Ramos (cell line): ENCODE data around the gene TREML4.
"Not testable (repeated sequence)": the region's sequence is repeated elsewhere in the genome, so short reads cannot be mapped to it uniquely, and the experiment has no call there.

Experiments
- in situ Hi-C: fragments of 300-500 bp; cut with MboI; formaldehyde crosslinking; loops from one replicate; pipeline ENCODE4 v1.14.3; 2022; ENCODE audit warnings: low sequenced_read_pairs; ENCODE audit not compliant: unreplicated experiment

TREML4 gene

DNA sequence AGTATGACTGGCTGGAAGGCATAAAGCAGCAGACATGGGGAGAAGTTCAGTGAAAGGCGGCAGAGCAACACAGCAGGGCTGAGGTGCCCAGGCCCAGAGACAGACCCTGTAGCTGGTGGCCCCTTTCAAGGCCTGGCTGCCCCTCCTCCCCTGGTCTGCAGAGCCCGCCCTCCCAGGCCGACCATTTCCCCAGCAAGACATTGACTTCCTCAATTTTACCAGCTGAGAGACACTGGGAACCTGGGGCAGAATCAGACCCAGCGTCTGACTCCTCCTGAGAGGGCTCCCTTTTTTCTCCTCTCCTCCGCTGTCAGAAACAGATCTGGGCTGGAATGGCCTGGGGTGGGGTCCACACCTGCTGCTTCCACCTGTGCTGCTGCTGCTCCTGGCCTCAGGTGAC lies at the start of gene TREML4:
Gene TREML4, plus strand, starts transcription at position 254 of the 400 bp plus-strand sequence. Its CDS starts 79 bp downstream, at position 333.
- in situ Hi-C loops: no loop called here

GRCh38 chr6:41179163-41179562 lies 49.0 kb upstream of the TREML4 start:
- in situ Hi-C loops: no loop called here

- in situ Hi-C loops: no loop called here
These were observed 46.6 kb upstream of the TREML4 start for GRCh38 chr6:41181566-41181965.

- in situ Hi-C loops: no loop called here
These were observed 45.8 kb upstream of the TREML4 start for GRCh38 chr6:41182069-41183034.

DNA sequence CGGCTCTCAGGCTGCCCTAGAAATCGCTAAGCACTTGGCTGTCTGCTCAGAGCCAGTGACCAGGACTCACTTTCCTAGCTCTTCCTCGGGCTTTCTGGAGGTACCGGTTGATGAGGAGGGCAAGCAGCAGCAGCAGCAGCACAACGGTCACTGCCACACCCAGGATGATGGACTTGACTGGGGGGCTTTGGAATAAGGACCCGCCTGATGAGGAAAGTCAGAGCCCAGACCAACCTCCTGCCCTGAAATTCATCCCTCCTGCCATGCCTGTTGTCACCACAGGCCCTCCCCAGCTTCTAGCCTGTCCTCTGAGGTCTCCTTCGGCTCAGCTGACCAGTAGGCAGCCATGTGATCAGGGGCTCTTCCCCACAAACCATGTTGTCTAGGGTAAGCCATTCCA lies 43.4 kb upstream of the TREML4 start:
- in situ Hi-C loops: no loop called here

DNA sequence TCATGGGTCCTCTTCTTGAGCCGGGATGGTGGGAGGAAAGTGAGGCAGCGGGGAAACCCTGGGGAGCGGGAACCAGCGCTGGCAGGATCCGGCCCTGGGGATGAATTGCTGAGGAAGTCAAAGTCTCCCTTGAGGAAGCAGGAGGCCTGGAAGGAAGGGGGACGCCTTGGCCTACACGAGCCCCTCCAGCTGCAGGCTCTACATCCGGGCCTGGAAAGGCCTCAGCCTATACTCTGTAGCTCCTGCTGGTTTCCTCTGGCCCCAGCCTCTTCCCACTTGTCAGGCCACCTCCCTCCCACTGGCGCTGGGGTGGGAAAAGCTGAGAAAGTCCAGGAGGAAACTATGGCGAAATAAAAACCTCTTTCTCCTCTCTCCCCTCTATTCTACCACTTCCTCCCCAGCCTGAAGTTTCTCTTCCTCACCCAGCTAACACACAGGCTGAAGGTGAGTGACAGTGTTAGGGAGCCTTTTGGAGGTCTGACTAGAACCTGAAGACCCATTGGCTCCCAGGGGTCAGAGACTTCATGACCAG lies 42.1 kb upstream of the TREML4 start:
- in situ Hi-C loops: no loop called here

DNA sequence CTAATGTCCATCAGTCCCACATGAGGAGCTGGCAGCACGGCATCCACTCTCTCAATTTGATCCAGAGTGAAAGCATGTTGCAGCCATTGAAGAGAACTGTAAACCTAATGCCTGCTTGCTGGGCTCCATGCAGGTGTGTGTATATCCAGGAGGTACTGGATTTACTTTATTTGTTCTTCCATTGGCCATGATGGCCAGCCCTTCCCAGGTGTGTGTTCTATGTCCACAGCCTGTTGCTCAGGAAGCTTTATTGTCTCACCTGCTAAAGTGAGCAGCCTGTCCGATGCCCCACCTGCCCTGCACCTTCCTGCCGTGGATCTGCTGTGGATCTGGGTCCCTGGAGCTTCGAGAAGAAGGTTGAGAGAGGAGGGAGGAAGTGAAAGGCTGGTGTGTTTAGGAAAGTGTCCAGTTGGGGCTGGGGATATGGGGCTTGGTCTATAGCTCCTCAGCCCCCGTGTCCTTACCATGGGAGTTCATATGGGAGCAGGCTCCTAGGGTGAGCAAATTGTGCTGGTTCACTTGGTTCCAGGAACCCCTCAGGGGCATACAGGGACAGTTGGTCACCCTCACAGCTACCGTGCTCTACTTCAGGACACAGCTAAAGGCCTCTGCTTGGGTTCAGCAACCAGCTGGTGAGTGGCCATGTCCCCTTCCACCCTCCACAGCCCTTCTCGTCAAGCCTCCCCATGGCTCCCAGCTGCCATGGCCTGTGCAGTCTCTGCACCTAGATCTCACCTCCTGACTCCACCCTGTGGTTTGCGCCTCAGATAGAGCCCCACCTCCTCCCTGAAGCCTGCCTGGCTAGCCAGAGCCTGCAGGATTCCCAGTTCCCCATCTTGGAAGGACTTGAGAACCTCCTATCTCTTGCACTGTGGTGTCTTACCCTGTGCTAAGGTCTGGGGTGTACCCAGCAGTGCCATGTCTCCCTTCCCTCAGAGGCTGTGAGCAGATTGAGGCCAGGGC lies 39.9 kb upstream of the TREML4 start:
- in situ Hi-C loops: no loop called here

DNA sequence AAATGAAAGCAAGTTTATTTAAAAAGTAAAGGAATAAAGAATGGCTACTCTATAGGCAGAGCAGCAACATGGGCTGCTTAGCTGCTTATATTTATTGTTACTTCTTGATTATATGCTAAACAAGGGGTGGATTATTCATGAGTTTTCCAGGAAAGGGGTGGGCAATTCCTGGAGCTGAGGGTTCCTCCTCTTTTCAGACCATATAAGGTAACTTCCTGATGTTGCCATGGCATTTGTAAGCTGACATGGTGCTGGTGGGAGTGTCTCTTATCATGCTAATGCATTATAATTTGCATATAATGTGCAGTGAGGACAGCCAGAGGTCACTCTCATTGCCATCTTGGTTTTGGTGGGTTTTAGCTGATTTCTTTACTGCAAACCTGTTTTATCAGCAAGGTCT lies 39.1 kb upstream of the TREML4 start:
- in situ Hi-C loops: not testable (repeated sequence)

- in situ Hi-C loops: no loop called here
These were observed 38.2 kb upstream of the TREML4 start for GRCh38 chr6:41189967-41190366.

- in situ Hi-C loops: no loop called here
These were observed 37.4 kb upstream of the TREML4 start for GRCh38 chr6:41190791-41191190.

GRCh38 chr6:41191569-41191968 lies 36.6 kb upstream of the TREML4 start:
- in situ Hi-C loops: no loop called here

DNA sequence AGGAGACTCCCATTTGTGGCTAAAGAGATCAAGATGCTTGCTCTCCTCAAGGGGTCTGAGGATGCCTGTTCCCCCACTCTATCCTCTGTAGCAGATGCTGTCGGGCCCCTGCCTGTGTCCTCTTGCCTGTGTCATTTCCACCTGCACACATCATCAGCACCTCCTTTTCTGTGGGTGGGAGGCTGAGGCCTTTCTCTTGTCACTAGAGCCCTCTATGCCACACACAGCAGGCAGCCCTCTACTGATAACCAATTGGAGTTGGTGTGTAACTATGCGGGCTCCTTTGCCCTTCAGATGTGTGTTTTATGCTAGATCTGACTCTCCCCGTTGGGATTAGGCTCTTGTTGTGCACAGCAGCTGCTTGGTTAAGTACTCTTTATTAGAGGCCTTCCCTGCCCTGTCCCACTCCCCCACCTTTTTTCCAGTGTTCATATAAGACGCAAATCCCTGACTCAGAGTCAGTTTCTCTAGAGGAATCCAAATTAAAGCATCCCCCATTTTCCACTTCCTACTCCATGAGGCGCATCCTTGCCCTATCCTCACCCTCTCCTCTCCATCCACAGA lies 34.9 kb upstream of the TREML4 start:
- in situ Hi-C loops: no loop called here

- in situ Hi-C loops: no loop called here
These were observed 34.3 kb upstream of the TREML4 start for GRCh38 chr6:41193884-41194283.

DNA sequence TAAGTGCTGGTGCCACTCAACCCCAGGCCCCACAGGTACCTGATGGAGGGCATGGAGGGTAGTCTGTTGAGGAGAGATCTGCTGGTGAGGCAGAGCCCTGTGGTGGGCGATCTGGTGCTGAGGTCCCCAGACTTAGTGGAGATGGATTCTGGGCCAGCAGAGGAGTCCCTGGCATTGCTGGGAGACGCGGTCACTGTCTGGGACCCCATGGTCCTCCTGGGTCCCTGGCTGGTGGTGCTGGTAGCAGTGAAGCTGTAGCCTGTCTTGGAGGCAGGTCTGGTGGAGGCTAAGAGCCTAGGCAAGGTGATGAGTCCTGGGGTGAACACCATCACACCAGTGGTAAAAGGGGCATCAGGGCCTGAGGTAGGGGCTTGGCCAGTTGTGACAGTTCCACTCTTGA lies 33.8 kb upstream of the TREML4 start:
- in situ Hi-C loops: no loop called here

DNA sequence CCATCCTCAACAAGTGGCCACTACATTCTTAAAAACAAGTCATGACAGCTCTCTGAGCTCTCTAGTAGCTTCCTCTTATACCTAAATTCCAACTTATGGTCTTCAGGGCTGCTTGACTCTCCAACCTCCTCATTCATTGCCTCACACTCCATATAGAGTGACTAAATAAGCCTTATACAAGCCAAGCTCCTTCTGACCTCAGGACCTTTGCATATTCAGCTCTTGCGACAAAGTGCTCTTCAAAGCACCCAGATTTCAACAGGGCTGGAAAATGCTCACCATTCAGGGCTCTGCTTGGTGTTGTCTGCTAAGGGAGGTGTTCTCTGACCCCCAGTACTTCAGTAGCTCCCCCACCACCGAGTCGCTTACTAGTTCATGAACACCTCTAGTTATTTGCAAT lies 30.9 kb upstream of the TREML4 start:
- in situ Hi-C loops: no loop called here

GRCh38 chr6:41199552-41200246 lies 28.4 kb upstream of the TREML4 start:
- in situ Hi-C loops: no loop called here

DNA sequence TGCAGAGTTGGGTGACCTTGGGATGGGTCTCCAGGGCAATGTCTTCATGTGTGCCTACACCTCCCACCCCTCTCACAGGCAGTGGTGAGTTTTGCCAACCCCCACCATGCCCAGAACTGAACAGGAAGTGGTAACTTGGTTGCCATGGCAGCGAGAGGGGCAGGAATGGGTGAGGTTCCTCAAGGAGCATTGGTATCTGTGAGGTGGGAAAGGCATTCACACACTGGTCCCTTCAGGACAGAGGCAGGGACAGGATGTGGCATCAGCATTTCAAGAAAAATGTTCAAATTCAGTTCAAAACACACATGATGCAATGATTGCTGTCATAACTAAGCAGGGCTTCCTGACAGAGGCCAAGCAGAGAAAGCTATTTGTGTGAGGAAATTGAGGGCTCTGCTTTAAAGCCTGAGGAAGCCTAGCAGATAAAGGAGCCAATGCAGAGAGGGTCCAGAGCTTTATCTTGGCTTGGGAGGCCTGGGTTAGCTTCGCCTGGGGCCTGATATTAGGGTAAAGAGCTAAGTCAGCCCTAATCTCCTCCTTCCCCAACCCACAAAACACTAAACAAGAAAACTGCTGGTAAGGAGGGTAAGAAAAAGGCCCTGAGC lies 27.8 kb upstream of the TREML4 start:
- in situ Hi-C loops: no loop called here

GRCh38 chr6:41200901-41201763 lies 27.0 kb upstream of the TREML4 start, which contains the start of gene TREML2:
Gene TREML2, minus strand, starts transcription at chr6:41201149. Its CDS starts 141 bp downstream, at chr6:41201008.
- in situ Hi-C loops: no loop called here
